Raji (cell line): Measurements from ENCODE around the gene TUBGCP4.

Source experiments
- POLR2A ChIP-seq: IDR thresholded peaks from 2 replicates; pipeline ENCODE4 v1.6.1; 2011; ENCODE audit warnings: low read depth, low read length, control low read depth; ENCODE audit not compliant: insufficient read depth

TUBGCP4 gene

DNA sequence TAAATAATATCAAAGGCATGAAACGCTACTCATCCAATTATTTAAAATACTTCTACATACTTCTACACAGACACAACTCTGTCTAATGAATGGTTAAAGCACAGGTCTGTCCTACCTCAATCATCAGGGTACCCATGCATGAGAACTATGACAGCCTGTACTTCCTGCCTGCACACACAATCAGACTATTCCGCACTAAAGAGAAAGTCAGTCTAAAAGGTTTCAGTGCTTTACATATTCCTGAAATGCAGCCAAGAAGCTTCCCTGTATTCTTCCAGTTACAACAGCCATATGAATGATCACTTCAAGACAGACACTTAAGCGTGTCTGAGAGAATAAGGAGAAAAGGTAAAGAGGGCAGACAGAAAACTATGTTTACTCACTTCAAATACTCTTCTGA is 58.8 kb downstream of the TUBGCP4 start:
- no peak for TF ChIP-seq POLR2A

DNA sequence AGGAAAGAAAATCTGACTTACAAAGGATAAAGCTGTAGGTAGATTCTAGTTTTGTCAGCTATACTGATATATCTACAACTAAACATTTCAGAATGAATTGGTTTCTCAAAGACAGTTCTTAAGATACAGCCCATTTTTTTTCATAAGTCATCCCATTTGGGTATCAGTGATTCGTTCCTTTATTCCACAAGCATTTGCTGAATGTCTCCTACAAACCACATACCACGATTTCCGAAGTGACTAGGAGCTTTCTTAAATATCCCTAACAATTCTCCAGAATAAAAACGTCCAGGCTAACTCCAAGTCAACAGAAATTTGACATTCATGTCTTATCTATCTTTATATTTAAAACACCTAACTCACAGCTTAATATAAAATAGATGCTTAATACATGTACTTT is 62.3 kb downstream of the TUBGCP4 start:
- TF ChIP-seq POLR2A: no peak

DNA sequence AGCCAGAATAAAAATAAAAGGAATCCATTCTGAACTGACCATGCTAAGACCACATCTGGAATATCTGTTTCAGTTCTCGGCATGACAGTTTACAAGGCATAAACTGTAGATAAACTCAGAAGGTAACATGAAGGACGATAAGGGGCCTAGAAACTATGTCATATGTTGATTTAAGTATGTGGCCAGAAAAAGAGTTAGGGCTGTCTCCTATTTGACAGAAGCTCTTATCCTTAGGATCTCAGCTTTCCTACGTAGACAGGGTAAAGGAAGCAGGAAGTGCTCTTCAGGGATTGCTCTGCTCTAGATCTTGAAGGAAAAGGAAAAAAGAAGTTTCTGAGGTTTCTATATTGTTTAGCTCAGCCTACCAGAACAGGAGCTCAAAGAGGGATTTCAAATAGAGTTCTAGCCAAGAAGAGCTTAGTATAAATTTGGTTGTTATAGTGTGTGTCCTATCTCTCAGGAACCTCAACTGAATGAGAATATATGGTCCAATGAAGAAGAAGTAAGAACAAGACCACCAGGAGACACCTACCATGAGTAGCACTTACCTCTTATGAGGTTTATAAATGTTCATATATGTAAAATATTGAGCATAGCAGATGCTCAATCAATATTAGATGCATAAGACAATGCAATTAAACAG is 62.9 kb downstream of the TUBGCP4 start:
- no peak for TF ChIP-seq POLR2A

DNA sequence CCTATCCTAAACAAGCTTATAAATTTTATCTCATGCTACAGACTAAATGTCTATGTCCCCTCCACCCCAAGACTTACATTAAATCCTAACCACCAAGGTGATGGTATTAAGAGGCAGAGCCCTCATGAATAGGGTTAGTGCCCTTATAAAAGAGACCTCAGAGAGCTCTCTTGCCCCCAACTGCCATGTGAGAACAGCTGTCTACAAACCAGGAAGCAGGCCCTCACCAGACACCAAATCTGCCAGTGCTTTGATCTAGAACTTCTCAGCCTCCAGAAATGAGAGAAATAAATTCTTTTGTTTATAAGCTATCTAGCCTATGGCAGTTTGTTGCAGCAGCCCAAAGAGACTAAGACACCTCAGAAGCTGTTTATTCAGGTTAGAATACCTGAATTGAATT is 63.5 kb downstream of the TUBGCP4 start:
- no peak for TF ChIP-seq POLR2A

DNA sequence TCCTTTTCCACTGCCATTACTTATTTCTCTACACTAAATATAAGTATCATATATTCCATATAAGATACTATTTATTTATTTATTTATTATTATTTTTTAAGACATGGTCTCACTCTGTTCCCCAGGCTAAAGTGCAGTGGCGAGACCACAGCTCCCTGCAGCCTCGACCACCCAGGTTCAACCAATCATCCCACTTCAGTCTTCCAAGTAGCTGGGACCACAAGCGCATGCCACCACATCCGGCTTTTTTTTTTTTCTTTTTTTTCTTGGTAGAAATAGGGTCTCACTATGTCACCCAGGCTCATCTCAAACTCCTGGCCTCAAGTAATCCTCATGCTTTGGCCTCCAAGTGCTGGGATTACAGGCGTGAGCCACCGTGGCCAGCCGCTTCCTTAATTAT is 65.5 kb downstream of the TUBGCP4 start:
- TF ChIP-seq POLR2A: no peak

DNA sequence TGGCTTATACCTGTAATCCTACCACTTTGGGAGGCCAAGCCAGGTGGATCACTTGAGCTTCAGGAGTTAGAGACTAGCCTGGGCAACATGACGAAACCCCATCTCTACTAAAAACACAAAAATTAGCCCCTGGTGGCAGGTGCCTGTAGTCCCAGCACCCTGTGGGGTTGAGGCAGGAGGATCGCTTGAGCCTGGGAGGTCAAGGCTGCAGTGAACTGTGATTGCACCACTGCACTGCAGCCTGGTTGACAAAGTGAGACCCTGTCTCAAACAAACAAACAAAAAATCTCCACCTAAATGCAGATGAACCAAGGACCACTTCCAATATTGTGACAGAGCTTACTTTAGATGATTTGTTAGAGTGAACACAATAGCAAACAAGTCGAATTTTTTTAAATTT is 68.4 kb downstream of the TUBGCP4 start:
- no peak for TF ChIP-seq POLR2A

DNA sequence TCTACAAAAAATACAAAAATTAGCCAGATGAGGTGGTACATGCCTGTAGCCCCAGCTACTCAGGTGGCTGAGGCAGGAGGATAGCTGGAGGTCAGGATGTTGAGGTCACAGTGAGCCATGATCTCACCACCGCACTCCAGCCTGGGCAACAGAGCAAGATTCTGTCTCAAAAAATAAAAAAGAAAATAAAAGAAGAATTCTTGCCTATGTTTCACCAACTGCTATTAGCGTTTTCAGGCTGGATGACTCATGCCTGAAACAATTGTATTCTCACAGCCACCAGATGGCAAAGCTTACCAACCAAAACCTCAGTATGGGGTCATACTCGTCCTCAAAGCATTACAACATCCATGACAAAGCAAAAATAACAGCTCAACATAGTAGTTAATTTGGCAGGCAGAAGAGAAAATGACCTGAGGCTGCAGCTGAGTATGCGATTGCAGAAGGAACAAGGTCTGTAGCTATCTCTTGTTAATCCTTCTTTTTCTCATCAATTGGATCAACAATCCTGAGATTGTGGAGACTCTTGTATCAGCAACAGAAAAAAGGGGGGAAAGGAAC is 69.9 kb downstream of the TUBGCP4 start:
- no peak for TF ChIP-seq POLR2A

DNA sequence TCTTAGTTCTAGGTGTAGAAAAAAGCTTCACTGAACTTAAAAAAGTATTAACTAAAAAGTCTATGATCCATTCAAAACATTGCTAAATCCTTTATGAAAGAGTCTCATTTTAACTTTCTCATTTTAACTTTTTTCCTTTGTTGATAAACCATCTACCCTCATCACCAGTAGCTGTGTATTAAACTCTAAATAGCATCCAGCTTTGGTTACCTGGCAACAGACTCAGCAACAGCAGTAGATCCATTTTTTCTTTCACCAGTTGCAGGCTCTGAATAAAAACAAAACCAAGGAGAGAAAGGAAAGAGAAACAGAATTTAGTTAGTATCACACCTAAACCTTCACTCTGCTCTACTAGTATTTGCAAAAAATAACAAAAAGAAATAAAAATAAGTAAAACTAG is 70.4 kb downstream of the TUBGCP4 start:
- TF ChIP-seq POLR2A: no peak

DNA sequence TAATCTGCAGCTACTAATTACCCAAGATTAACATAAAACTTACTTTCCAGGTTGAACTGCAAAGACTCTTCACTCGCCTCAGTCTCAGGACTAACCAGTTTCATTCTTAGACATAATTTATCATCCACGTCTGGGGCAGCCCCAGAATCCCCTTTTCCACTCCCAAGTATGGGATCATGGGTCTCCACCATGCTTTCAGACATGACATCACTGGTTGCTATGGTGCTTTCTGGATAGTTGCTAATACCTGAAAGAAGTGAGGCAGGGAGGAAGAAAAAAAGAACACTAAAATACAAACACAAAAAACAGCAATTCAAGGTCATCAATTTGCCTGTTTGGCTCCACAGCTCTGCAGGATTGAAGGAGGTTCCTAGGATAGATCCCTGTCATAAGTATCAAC is 75.4 kb downstream of the TUBGCP4 start:
- TF ChIP-seq POLR2A: no peak

DNA sequence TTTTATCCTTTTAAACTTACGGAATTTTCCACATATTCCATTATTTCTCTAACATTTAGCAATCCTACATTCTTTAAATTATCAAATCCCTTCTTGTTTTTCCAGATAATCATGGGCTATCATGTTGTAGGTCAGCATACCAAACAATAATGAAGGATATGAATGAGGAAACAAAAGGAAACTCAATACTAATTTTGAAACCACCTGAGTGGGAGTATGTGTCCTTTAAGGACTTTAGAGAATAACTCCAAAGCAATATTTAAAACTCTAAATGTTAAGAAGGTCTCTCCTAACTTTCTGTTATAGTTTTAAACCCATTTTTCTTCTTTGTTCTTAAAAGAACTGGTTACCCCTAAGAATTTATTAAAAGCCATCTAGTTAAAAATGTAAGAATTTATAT is 79.1 kb downstream of the TUBGCP4 start:
- TF ChIP-seq POLR2A: no peak
